ENCODE data around the gene SCFD2. TPM values are rescaled to one million over a fixed set of nuclear protein-coding genes. Genes with fewer than 3 reads are reported as not detected.

Gene SCFD2
- total and polyA plus RNA-seq, 10 of the 15 experiments (the other 5 are each of a cell fraction or from before 2014, with no cell fraction given): 4.8 to 37.6 (median 24.9) TPM

DNA sequence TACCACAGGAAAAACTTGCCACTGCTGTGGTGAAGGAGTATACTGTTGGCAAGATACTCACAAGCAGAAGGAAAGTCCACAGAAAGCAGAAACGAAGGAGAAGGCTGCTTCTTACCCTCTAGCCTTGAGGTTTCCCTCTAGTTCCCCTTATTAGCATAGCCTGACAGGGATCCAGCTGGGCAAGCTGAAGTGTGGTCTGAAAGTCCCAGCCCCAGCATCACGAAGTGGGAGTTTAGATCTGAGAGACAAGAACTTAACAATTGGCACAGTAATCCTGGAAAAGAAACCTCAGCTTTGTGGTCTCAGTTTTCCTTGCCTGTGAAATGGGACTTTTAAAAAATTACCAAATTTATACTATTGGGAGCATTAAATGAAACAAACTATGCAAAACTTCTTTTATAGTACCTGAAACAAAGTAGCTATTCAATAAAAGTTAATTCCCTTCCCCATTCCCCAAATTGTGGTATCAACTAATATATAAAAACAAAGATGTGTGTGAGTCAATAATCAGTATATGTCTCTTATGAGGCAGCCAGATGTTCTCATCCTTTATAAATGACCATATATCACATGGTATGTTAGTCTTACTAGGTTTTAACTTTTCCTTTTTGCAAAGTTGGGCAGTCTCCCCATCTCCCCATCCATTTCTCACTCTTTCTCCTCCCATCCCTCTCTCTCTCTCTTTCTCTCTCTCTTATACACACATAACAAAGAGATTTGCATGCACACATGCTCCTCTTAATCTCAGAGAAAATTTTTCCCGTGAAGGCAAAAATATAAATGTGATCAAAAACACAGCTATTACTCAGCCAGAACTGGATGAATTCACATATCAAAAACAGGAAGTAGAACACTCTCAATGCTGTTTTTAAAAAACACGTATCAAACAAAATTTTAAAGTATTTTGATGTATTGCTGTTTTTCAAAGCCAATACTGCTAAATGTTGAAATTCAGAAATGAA is 57.8 kb downstream of the SCFD2 start (continued):
- TF ChIP-seq POU2F2 (IDR thresholded peaks at IDR 0.05; ENCODE audit: borderline replicate concordance, low read depth, low read length) (peak; percentile 78; the same call in 2 of the 3 replicates), TBL1XR1 (IDR thresholded peaks at IDR 0.05; ENCODE audit: low read depth, low read length) (no peak), NFYB (IDR thresholded peaks at IDR 0.05; ENCODE audit: insufficient read depth, low read depth, low read length) (no peak), MYC (IDR thresholded peaks at IDR 0.05; ENCODE audit: insufficient read depth, insufficient read length, insufficient replicate concordance, low read length, severe bottlenecking) (no peak), CHD2 (IDR thresholded peaks at IDR 0.05; ENCODE audit: borderline replicate concordance, low read depth, low read length) (no peak), MEF2B (IDR thresholded peaks at IDR 0.05; ENCODE audit: partially characterized antibody, poor library complexity, severe bottlenecking) (no peak), FOXK2 (IDR thresholded peaks at IDR 0.05) (no peak)
- TF ChIP-seq, protein P1, sequence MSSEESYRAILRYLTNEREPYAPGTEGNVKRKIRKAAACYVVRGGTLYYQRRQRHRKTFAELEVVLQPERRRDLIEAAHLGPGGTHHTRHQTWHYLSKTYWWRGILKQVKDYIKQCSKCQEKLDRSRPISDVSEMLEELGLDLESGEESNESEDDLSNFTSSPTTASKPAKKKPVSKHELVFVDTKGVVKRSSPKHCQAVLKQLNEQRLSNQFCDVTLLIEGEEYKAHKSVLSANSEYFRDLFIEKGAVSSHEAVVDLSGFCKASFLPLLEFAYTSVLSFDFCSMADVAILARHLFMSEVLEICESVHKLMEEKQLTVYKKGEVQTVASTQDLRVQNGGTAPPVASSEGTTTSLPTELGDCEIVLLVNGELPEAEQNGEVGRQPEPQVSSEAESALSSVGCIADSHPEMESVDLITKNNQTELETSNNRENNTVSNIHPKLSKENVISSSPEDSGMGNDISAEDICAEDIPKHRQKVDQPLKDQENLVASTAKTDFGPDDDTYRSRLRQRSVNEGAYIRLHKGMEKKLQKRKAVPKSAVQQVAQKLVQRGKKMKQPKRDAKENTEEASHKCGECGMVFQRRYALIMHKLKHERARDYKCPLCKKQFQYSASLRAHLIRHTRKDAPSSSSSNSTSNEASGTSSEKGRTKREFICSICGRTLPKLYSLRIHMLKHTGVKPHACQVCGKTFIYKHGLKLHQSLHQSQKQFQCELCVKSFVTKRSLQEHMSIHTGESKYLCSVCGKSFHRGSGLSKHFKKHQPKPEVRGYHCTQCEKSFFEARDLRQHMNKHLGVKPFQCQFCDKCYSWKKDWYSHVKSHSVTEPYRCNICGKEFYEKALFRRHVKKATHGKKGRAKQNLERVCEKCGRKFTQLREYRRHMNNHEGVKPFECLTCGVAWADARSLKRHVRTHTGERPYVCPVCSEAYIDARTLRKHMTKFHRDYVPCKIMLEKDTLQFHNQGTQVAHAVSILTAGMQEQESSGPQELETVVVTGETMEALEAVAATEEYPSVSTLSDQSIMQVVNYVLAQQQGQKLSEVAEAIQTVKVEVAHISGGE (CRISPR knock-in tag; IDR thresholded peaks at IDR 0.05): no peak
- TF ChIP-seq, protein P2, sequence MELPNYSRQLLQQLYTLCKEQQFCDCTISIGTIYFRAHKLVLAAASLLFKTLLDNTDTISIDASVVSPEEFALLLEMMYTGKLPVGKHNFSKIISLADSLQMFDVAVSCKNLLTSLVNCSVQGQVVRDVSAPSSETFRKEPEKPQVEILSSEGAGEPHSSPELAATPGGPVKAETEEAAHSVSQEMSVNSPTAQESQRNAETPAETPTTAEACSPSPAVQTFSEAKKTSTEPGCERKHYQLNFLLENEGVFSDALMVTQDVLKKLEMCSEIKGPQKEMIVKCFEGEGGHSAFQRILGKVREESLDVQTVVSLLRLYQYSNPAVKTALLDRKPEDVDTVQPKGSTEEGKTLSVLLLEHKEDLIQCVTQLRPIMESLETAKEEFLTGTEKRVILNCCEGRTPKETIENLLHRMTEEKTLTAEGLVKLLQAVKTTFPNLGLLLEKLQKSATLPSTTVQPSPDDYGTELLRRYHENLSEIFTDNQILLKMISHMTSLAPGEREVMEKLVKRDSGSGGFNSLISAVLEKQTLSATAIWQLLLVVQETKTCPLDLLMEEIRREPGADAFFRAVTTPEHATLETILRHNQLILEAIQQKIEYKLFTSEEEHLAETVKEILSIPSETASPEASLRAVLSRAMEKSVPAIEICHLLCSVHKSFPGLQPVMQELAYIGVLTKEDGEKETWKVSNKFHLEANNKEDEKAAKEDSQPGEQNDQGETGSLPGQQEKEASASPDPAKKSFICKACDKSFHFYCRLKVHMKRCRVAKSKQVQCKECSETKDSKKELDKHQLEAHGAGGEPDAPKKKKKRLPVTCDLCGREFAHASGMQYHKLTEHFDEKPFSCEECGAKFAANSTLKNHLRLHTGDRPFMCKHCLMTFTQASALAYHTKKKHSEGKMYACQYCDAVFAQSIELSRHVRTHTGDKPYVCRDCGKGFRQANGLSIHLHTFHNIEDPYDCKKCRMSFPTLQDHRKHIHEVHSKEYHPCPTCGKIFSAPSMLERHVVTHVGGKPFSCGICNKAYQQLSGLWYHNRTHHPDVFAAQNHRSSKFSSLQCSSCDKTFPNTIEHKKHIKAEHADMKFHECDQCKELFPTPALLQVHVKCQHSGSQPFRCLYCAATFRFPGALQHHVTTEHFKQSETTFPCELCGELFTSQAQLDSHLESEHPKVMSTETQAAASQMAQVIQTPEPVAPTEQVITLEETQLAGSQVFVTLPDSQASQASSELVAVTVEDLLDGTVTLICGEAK (IDR thresholded peaks at IDR 0.05; ENCODE audit: borderline replicate concordance): no peak
